ENCODE measurements around the gene KIF9.

GRCh38 chr3:47251689-47252088 lies 30.9 kb downstream of the KIF9 start:
- TF ChIP-seq CTCF (IDR thresholded peaks at IDR 0.05) (no peak), REST (IDR thresholded peaks at IDR 0.05; ENCODE audit: insufficient read depth in 1 of 2, low read depth in 2 of 2, low read length in 1 of 2) (no peak)
